Endothelial cell of umbilical vein (primary cell): ENCODE measurements around the gene SEZ6. TPM values are rescaled to one million over a fixed set of nuclear protein-coding genes. Genes with fewer than 3 reads are reported as not detected.

Experiments
- BruUV-seq: library from RNA; stranded (reverse); fragments of 400-500 nt; replicated peaks from 2 replicates; lab custom pipeline; 2021; lab: Mats Ljungman, UMichigan
- CTCF ChIA-PET: fragments of 300-600, 350-600 bp; sonication (Branson Sonifier 250); formaldehyde crosslinking; loops from one replicate; lab custom pipeline; 2021; ENCODE audit warnings: antibody characterized with exemption, inconsistent platforms; lab: Charles Lee
- POLR2A ChIA-PET: fragments of 300-600, 350-600 bp; sonication (Branson Sonifier 250); formaldehyde crosslinking; loops from one replicate; lab custom pipeline; 2021; ENCODE audit warnings: antibody characterized with exemption, inconsistent platforms; lab: Charles Lee
- DNase-seq: peaks from one replicate; pipeline ENCODE4 v3.0.0-alpha.2; 2011; ENCODE audit warnings: low read depth, low spot score
- FAIRE-seq: peaks from 2 replicates; lab custom pipeline; 2011; peaks lifted over from hg19 to GRCh38; lab: Jason Lieb, UNC
- H2AFZ ChIP-seq: 2 replicates; pipeline ENCODE4 v1.6.0; 2012; ENCODE audit warnings: low read depth, low read length, control low read depth, inconsistent platforms
- H3K27ac ChIP-seq: 2 replicates; pipeline ENCODE4 v1.5.1; 2011; ENCODE audit warnings: low read depth, mild to moderate bottlenecking, control low read depth, low read length, moderate library complexity; ENCODE audit not compliant: insufficient read depth
- H3K27me3 ChIP-seq, 2 experiments: 2 replicates each; pipeline versions ENCODE4 v1.6.0 to v1.6.1; 2011; ENCODE audit warnings: low read length in 2 of 2, mixed read lengths in 1 of 2; ENCODE audit not compliant: control insufficient read depth in 2 of 2, insufficient read depth in 2 of 2
- H3K36me3 ChIP-seq, 2 experiments: 2 replicates in 1 of 2; 3 replicates in 1 of 2; pipeline ENCODE4 v1.5.1; 2011; ENCODE audit warnings: low read length in 2 of 2, mild to moderate bottlenecking in 1 of 2, moderate library complexity in 1 of 2; ENCODE audit not compliant: control insufficient read depth in 2 of 2, insufficient read depth in 2 of 2; ENCODE audit errors: extremely low read depth in 1 of 2
- H3K4me1 ChIP-seq: 3 replicates; pipeline ENCODE4 v1.5.1; 2011; ENCODE audit warnings: mild to moderate bottlenecking, low read length; ENCODE audit not compliant: control insufficient read depth, insufficient read depth; ENCODE audit errors: extremely low read depth
- H3K4me2 ChIP-seq: 2 replicates; pipeline ENCODE4 v1.6.1; 2011; ENCODE audit warnings: low read length, control low read depth, mixed read lengths; ENCODE audit not compliant: insufficient read depth
- H3K4me3 ChIP-seq, 3 experiments: fragments of 200-600 bp in 1 of 3; sonication (generic), shearing (Covaris generic) in 1 of 3; replicated peaks in 1 of 3; 2 replicates each; pipeline ENCODE4 v1.5.1; 2011 to 2016; ENCODE audit warnings: control low read depth in 3 of 3, low read length in 3 of 3, mild to moderate bottlenecking in 2 of 3, inconsistent platforms in 1 of 3, low read depth in 1 of 3, moderate library complexity in 1 of 3; ENCODE audit not compliant: insufficient read depth in 1 of 3
- H3K79me2 ChIP-seq: 2 replicates; pipeline ENCODE4 v1.6.0; 2012; ENCODE audit warnings: low read length, inconsistent platforms; ENCODE audit not compliant: control insufficient read depth, insufficient read depth
- H3K9ac ChIP-seq: replicated peaks from 2 replicates; pipeline ENCODE3; 2011; ENCODE audit warnings: low read length, control low read depth; ENCODE audit not compliant: insufficient read depth; ENCODE audit errors: extremely low read depth
- H3K9me1 ChIP-seq: replicated peaks from 3 replicates; pipeline ENCODE4 v1.6.0; 2011; ENCODE audit warnings: mild to moderate bottlenecking, low read length; ENCODE audit not compliant: control insufficient read depth, insufficient read depth; ENCODE audit errors: extremely low read depth
- H3K9me3 ChIP-seq: replicated peaks from 2 replicates; pipeline ENCODE4 v1.5.1; 2012; ENCODE audit warnings: low read length, inconsistent platforms; ENCODE audit not compliant: control insufficient read depth, insufficient read depth
- H4K20me1 ChIP-seq: replicated peaks from 2 replicates; pipeline ENCODE3; 2011; ENCODE audit warnings: mild to moderate bottlenecking, low read length; ENCODE audit not compliant: control insufficient read depth, insufficient read depth; ENCODE audit errors: extremely low read depth
- CTCF ChIP-seq, 2 donors: IDR thresholded peaks; 1 replicate in 1 of 2; 2 replicates in 1 of 2; pipeline ENCODE4 v1.5.1; 2011; ENCODE audit warnings: low read length in 2 of 2, mild to moderate bottlenecking in 2 of 2, moderate library complexity in 2 of 2, control low read depth in 1 of 2, inconsistent platforms in 1 of 2, low read depth in 1 of 2; ENCODE audit not compliant: insufficient read depth in 1 of 2; ENCODE audit errors: extremely low read depth in 1 of 2
- EZH2 ChIP-seq: IDR thresholded peaks from 2 replicates; pipeline ENCODE4 v1.6.1; 2012; ENCODE audit warnings: borderline replicate concordance, low read depth, mild to moderate bottlenecking, moderate library complexity, low read length, inconsistent platforms; ENCODE audit not compliant: severe bottlenecking
- FOS ChIP-seq: IDR thresholded peaks from 2 replicates; pipeline ENCODE4 v1.6.1; 2011; ENCODE audit warnings: mild to moderate bottlenecking, low read length, moderate library complexity, borderline replicate concordance; ENCODE audit not compliant: insufficient read depth
- GATA2 ChIP-seq: IDR thresholded peaks from 2 replicates; pipeline ENCODE4 v1.7.0; 2011; ENCODE audit warnings: low read depth, mild to moderate bottlenecking, moderate library complexity, mixed read lengths, low read length; ENCODE audit not compliant: insufficient read length, insufficient read depth
- JUN ChIP-seq: IDR thresholded peaks from 2 replicates; pipeline ENCODE4 v1.6.1; 2011; ENCODE audit warnings: borderline replicate concordance, low read depth; ENCODE audit not compliant: insufficient read length, insufficient read depth
- MAX ChIP-seq: IDR thresholded peaks from 2 replicates; pipeline ENCODE4 v1.6.1; 2011; ENCODE audit not compliant: insufficient read depth, insufficient read length
- MYC ChIP-seq: IDR thresholded peaks from one replicate; pipeline ENCODE4 v1.6.1; 2011; ENCODE audit warnings: mild to moderate bottlenecking, low read depth, low read length
- POLR2A ChIP-seq: IDR thresholded peaks from 2 replicates; pipeline ENCODE4 v1.6.1; 2012; ENCODE audit warnings: low read depth, mild to moderate bottlenecking, control low read depth, low read length
- POLR2AphosphoS5 ChIP-seq: IDR thresholded peaks from 2 replicates; pipeline ENCODE4 v1.6.1; 2012; ENCODE audit warnings: low read depth, mild to moderate bottlenecking, control low read depth, low read length, moderate library complexity; ENCODE audit not compliant: insufficient read depth
- dilution Hi-C: fragments of 300-500 bp; cut with MboI; formaldehyde crosslinking; loops from one replicate; pipeline ENCODE4 v1.15.0; 2019; ENCODE audit warnings: low sequenced_read_pairs; ENCODE audit not compliant: extremely low pct_ligation_motif_present
- intact Hi-C: fragments of 100-400 bp; cut with micrococcal nuclease; formaldehyde crosslinking; loops from one replicate; pipeline ENCODE4 v1.10.0; 2022
- polyA plus RNA-seq, 4 experiments: library from polyadenylated mRNA; depleted of rRNA in 3 of 4; stranded (reverse) in 3 of 4; unstranded in 1 of 4; fragments of >200 nt; gene quantifications; 2 replicates each; pipeline versions ENCODE4 v1.2.1 to v1.2.3, GENCODE V29; 2011 to 2012; ENCODE audit warnings: missing spikeins in 1 of 4
- total RNA-seq: library from RNA; stranded (reverse); gene quantifications from 2 replicates; pipeline ENCODE4 v1.2.3, GENCODE V29; 2021

SEZ6 gene
- total and polyA plus RNA-seq, 2 donors (not counting 3 experiments of a cell fraction or from before 2014, with no cell fraction given) = not detected

GRCh38 chr17:28944862-28945741 is 60.7 kb downstream of the SEZ6 start:
- H3K27ac ChIP-seq = peak overlapping the region; percentile 94
- BruUV-seq = no TSS peak
- peaks cover 80% of the 10 kb centered on the region for H3K79me2 ChIP-seq
- TF ChIP-seq MAX = no peak
- no peak for TF ChIP-seq MYC
- TF ChIP-seq CTCF (IDR thresholded peaks at IDR 0.05; ENCODE audit: extremely low read depth in 1 of 2, insufficient read depth in 1 of 2, low read depth in 1 of 2, low read length in 2 of 2) = no peak
- TF ChIP-seq JUN = no peak
- TF ChIP-seq POLR2A = no peak
- no peak for TF ChIP-seq GATA2
- TF ChIP-seq POLR2AphosphoS5 = no peak
- TF ChIP-seq EZH2 = no peak
- TF ChIP-seq FOS = no peak
- DNase-seq (no peak), FAIRE-seq (peak; percentile 8)
- H3K9ac ChIP-seq = peak overlapping the region; percentile 66
- H3K9me3 ChIP-seq = no peaks in the 10 kb centered on the region
- H3K36me3 ChIP-seq = no peaks in the 10 kb centered on the region
- POLR2A ChIA-PET = no interaction called here
- dilution Hi-C loops = no loop called here
- CTCF ChIA-PET = interaction anchor here (0.7 to 2.4 kb wide), 8 partner anchors 8 to 298 kb away, joined by 3 to 11 read pairs (median 6); no protein-coding TSS in a partner anchor
- H4K20me1 ChIP-seq = peaks cover 6% of the 10 kb centered on the region
- no peak overlapping the region for H3K4me3 ChIP-seq
- no peaks in the 10 kb centered on the region for H3K27me3 ChIP-seq
- peak overlapping the region; percentile 55 for H3K4me2 ChIP-seq
- no peak overlapping the region for H2AFZ ChIP-seq
- no peaks in the 10 kb centered on the region for H3K9me1 ChIP-seq
- intact Hi-C loops = loop anchor here (5.0 kb wide), 1 partner anchor 48 kb away; the partner anchor contains the start of gene FLOT2
- H3K4me1 ChIP-seq = peaks cover 42% of the 10 kb centered on the region
